ENCODE measurements around the gene SYT7. TPM values are rescaled to one million over a fixed set of nuclear protein-coding genes. Genes with fewer than 3 reads are reported as not detected.

The SYT7 gene
- total and polyA plus RNA-seq, 12 donors, result 11.5 to 26.1 (median 18.7) TPM

DNA sequence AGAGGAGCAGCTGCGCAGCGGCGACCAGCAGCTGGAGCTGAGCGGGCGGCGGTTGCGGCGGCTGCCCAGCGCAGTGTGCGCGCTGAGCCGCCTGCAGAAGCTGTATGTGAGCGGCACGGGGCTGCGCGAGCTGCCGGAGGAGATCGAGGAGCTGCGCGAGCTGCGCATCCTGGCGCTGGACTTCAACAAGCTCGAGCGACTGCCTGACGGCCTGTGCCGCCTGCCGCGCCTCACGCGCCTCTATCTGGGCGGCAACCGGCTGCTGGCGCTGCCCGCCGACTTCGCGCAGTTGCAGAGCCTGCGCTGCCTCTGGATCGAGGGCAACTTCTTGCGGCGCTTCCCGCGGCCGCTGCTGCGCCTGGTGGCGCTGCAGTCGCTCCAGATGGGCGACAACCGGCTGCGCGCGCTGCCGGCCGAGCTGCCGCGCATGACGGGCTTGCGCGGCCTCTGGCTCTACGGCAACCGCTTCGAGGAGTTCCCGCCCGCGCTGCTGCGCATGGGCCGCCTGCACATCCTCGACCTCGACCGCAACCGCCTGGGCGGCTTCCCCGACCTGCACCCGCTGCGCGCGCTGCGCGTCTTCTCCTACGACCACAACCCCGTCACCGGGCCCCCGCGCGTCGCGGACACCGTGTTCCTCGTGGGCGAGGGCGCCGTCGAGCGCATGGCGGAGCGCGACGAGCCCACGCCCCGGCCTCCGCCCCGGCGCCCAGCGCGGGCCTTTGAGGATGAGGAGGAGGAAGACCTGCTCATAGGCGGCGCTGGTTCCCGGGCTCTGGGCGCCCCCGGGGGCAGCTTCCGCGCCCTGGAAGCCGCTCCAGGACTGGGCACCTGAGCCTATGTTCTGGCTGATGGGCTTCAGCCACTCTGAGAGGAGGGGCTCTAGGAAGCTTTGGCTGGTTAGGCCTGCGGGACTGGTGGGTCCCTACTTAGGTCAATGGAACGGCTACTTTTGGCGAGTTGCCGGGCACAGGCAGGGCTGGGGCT lies 71.5 kb downstream of the SYT7 start:
- Histone ChIP-seq H3K36me3 (no peaks in the 10 kb centered on the region), H3K4me1 (peaks cover 0 to 24% (median 17%) of the 10 kb centered on the region in 9 donors), H3K4me3 (peak overlapping the region in 9 of 10 donors; percentile 10 to 49 (median 40)), H3K27ac (peak overlapping the region; percentile 10 to 78 (median 56)), H3K9me3 (no peaks in the 10 kb centered on the region), H3K27me3 (peaks cover 13 to 78% (median 62%) of the 10 kb centered on the region in 7 donors)
- WGBS, 2 donors, result 6% methylated on average over 117 of the region's 117 CpGs
- DNase-seq (peak; percentile 38 to 76), ATAC-seq (peak; percentile 71 to 87 (median 80))
- TF ChIP-seq CTCF (IDR thresholded peaks at IDR 0.05), result peak; percentile 34 to 77 (median 58)
- intact Hi-C loops (cut with DNase I), result loop anchor here in 5 of 10 donors (5.0 to 10.0 kb wide), 4 partner anchors 32 to 125 kb away; no protein-coding TSS in a partner anchor

GRCh38 chr11:61507962-61508861 lies 72.7 kb downstream of the SYT7 start, which contains the start of gene LRRC10B:
LRRC10B (plus strand) TSS chr11:61508749; CDS start chr11:61508999, 250 bp downstream.
- no peak for DNase-seq

DNA sequence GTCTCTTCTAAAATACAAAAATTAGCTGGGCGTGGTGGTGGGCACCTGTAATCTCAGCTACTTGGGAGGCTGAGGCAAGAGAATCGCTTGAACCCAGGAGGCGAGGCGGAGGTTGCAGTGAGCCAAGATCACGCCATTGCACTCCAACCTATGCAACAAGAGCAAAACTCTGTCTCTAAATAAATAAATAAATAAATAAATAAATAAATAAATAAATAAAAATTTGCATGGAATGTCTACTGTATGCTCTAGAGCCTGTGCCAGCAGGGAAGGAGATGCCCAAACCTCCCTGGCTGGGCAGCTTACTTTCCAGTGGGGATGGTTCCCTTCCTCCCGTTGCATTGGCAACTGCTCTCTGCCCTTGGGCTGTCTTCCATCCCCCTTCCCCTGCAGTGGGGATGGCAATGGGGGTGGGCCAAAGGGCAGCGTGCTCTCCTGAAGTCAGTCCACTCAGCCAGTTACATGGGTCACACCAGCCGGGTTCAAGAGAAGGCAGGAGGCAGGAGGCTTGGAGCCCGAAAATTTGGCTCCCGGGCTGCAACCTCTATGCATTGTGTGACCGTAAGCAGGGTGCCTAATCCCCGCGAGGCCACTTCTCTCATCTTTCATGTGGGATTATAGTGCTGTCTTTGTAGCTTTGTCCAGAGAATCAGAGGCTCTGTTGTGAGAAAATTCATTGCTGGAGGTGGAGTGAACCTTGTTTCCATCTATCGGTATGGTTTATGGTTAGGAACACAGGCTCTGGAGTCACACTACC lies 73.7 kb downstream of the SYT7 start:
- H3K27ac ChIP-seq, result no peak overlapping the region
- peaks cover 0 to 24% (median 17%) of the 10 kb centered on the region in 9 donors for H3K4me1 ChIP-seq
- no peak overlapping the region for H3K4me3 ChIP-seq
- H3K9me3 ChIP-seq, result no peaks in the 10 kb centered on the region
- no peaks in the 10 kb centered on the region for H3K36me3 ChIP-seq
- 70% methylated on average over 14 of the region's 14 CpGs for WGBS, 2 donors
- TF ChIP-seq CTCF (IDR thresholded peaks at IDR 0.05), result no peak
- no peak for DNase-seq
- intact Hi-C loops (cut with DNase I), result no loop called here
- ATAC-seq, result no peak
- H3K27me3 ChIP-seq, result peaks cover 13 to 70% (median 58%) of the 10 kb centered on the region in 7 donors

More at GRCh38 chr11:61507962-61508861, 72.7 kb downstream of the SYT7 start, which contains the start of gene LRRC10B:
- H3K9me3 ChIP-seq, result no peaks in the 10 kb centered on the region
- no peaks in the 10 kb centered on the region for H3K36me3 ChIP-seq
- H3K4me1 ChIP-seq, result peaks cover 0 to 24% (median 17%) of the 10 kb centered on the region in 9 donors
- H3K27me3 ChIP-seq, result peaks cover 13 to 78% (median 61%) of the 10 kb centered on the region in 7 donors
- H3K27ac ChIP-seq, result peak within 1 kb of the TSS; percentile 10 to 78 (median 56)
- 6 to 7% methylated on average over 52 to 74 of the region's 74 CpGs for WGBS, 2 donors
- peak within 1 kb of the TSS in 9 of 10 donors; percentile 10 to 49 (median 40) for H3K4me3 ChIP-seq
- ATAC-seq, result no peak
- intact Hi-C loops (cut with DNase I), result no loop called here
- TF ChIP-seq CTCF (IDR thresholded peaks at IDR 0.05), result no peak
